ENCODE data around the gene LRRC3C. TPM values are rescaled to one million over a fixed set of nuclear protein-coding genes. Genes with fewer than 3 reads are reported as not detected.

Gene LRRC3C
- polyA plus RNA-seq, 3 donors: not detected

GRCh38 chr17:39963829-39964228 is 36.3 kb downstream of the LRRC3C start:
- Histone ChIP-seq H3K27me3 (ENCODE audit: control insufficient read depth in 2 of 2, insufficient read depth in 2 of 2, low read length in 2 of 2) (no peaks in the 10 kb centered on the region), H3K36me3 (replicated peaks in 1 of 2; ENCODE audit: control insufficient read depth in 1 of 2, insufficient read depth in 2 of 2, low read length in 2 of 2) (no peaks in the 10 kb centered on the region), H3K4me3 (replicated peaks in 1 of 3; ENCODE audit: low read depth in 2 of 3, low read length in 3 of 3) (no peak overlapping the region), H3K9ac (ENCODE audit: insufficient read depth, low read length, poor library complexity, severe bottlenecking) (no peak overlapping the region), H3K27ac (ENCODE audit: low read depth in 1 of 2, low read length in 2 of 2) (no peak overlapping the region), H3K4me2 (replicated peaks; ENCODE audit: extremely low read depth, low read length, poor library complexity, severe bottlenecking) (no peak overlapping the region), H3K9me3 (replicated peaks in 1 of 2; ENCODE audit: control insufficient read depth in 1 of 2, insufficient read depth in 1 of 2, low read length in 2 of 2) (no peaks in the 10 kb centered on the region), H3K4me1 (ENCODE audit: control insufficient read depth in 1 of 2, insufficient read depth in 2 of 2, low read length in 2 of 2) (peaks cover 32% of the 10 kb centered on the region in 2 donors), H4K20me1 (ENCODE audit: insufficient read depth, low read length) (no peaks in the 10 kb centered on the region), H3K79me2 (ENCODE audit: insufficient read depth, low read length) (no peaks in the 10 kb centered on the region), H2AFZ (ENCODE audit: insufficient read depth, low read depth, low read length, poor library complexity, severe bottlenecking) (no peak overlapping the region)
- 85% methylated on average over 5 of the region's 6 CpGs for WGBS (ENCODE audit: insufficient coverage)
- Mint-ChIP-seq H3K9me3 (peaks cover 0 to 3% (median 0%) of the 10 kb centered on the region in 7 donors), H3K4me1 (peaks cover 39% of the 10 kb centered on the region), H3K4me3 (no peak overlapping the region), H3K27me3 (ENCODE audit: low read depth in 3 of 3) (peaks cover 0 to 4% (median 2%) of the 10 kb centered on the region in 3 donors), H3K36me3 (no peaks in the 10 kb centered on the region), H3K27ac (no peak overlapping the region)
- TF ChIP-seq, protein P1, sequence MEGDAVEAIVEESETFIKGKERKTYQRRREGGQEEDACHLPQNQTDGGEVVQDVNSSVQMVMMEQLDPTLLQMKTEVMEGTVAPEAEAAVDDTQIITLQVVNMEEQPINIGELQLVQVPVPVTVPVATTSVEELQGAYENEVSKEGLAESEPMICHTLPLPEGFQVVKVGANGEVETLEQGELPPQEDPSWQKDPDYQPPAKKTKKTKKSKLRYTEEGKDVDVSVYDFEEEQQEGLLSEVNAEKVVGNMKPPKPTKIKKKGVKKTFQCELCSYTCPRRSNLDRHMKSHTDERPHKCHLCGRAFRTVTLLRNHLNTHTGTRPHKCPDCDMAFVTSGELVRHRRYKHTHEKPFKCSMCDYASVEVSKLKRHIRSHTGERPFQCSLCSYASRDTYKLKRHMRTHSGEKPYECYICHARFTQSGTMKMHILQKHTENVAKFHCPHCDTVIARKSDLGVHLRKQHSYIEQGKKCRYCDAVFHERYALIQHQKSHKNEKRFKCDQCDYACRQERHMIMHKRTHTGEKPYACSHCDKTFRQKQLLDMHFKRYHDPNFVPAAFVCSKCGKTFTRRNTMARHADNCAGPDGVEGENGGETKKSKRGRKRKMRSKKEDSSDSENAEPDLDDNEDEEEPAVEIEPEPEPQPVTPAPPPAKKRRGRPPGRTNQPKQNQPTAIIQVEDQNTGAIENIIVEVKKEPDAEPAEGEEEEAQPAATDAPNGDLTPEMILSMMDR (IDR thresholded peaks at IDR 0.05): no peak
- intact Hi-C loops (cut with micrococcal nuclease): no loop called here
- no peak for DNase-seq

GRCh38 chr17:39965017-39965699 is 37.6 kb downstream of the LRRC3C start:
- Histone ChIP-seq H4K20me1 (ENCODE audit: insufficient read depth, low read length) (no peaks in the 10 kb centered on the region), H3K79me2 (ENCODE audit: insufficient read depth, low read length) (no peaks in the 10 kb centered on the region), H3K9me3 (replicated peaks in 1 of 2; ENCODE audit: control insufficient read depth in 1 of 2, insufficient read depth in 1 of 2, low read length in 2 of 2) (no peaks in the 10 kb centered on the region), H3K4me1 (ENCODE audit: control insufficient read depth in 1 of 2, insufficient read depth in 2 of 2, low read length in 2 of 2) (peaks cover 35 to 39% of the 10 kb centered on the region in 2 donors), H3K4me2 (replicated peaks; ENCODE audit: extremely low read depth, low read length, poor library complexity, severe bottlenecking) (no peak overlapping the region), H3K27ac (ENCODE audit: low read depth in 1 of 2, low read length in 2 of 2) (no peak overlapping the region), H2AFZ (ENCODE audit: insufficient read depth, low read depth, low read length, poor library complexity, severe bottlenecking) (no peak overlapping the region), H3K4me3 (replicated peaks in 1 of 3; ENCODE audit: low read depth in 2 of 3, low read length in 3 of 3) (no peak overlapping the region), H3K9ac (ENCODE audit: insufficient read depth, low read length, poor library complexity, severe bottlenecking) (no peak overlapping the region), H3K36me3 (replicated peaks in 1 of 2; ENCODE audit: control insufficient read depth in 1 of 2, insufficient read depth in 2 of 2, low read length in 2 of 2) (no peaks in the 10 kb centered on the region), H3K27me3 (ENCODE audit: control insufficient read depth in 2 of 2, insufficient read depth in 2 of 2, low read length in 2 of 2) (no peaks in the 10 kb centered on the region)
- TF ChIP-seq, protein P1 (IDR thresholded peaks at IDR 0.05): no peak
- H3K27ac Mint-ChIP-seq: peak overlapping the region in 3 of 7 donors; percentile 32 to 86 (median 58)
- H3K36me3 Mint-ChIP-seq: no peaks in the 10 kb centered on the region
- WGBS (ENCODE audit: insufficient coverage): 82% methylated on average over 5 of the region's 8 CpGs
- H3K27me3 Mint-ChIP-seq (ENCODE audit: low read depth in 3 of 3): peaks cover 0 to 4% (median 2%) of the 10 kb centered on the region in 3 donors
- no peak overlapping the region for H3K4me3 Mint-ChIP-seq
- no peak for DNase-seq
- intact Hi-C loops (cut with micrococcal nuclease): no loop called here
- peaks cover 0 to 3% (median 0%) of the 10 kb centered on the region in 7 donors for H3K9me3 Mint-ChIP-seq
- peaks cover 43% of the 10 kb centered on the region for H3K4me1 Mint-ChIP-seq
